Panc1 (cell line): Measurements from ENCODE around the gene CUX1. TPM values are rescaled to one million over a fixed set of nuclear protein-coding genes. Genes with fewer than 3 reads are reported as not detected.
"Not testable (repeated sequence)": the region's sequence is repeated elsewhere in the genome, so short reads cannot be mapped to it uniquely, and the experiment has no call there.

Experiments used
- ATAC-seq: fragments of 200-7000 bp; cut with Tn5 transposase; 2 replicates; pipeline ENCODE4 v1.9.1; 2020; ENCODE audit warnings: mild to moderate bottlenecking, moderate library complexity
- BruUV-seq: library from RNA; stranded (reverse); fragments of 400-500 nt; replicated peaks from 2 replicates; lab custom pipeline; 2021; lab: Mats Ljungman, UMichigan
- CTCF ChIA-PET: fragments of 300-600 bp; sonication (Branson Sonifier 250); formaldehyde crosslinking; loops from one replicate; lab custom pipeline; 2022; ENCODE audit warnings: antibody characterized with exemption; lab: Charles Lee
- POLR2A ChIA-PET: fragments of 300-600 bp; sonication (Branson Sonifier 250); formaldehyde crosslinking; loops from one replicate; lab custom pipeline; 2022; ENCODE audit warnings: antibody characterized with exemption; lab: Charles Lee
- DNase-seq: peaks from one replicate; pipeline ENCODE4 v3.0.0-alpha.2; 2010; ENCODE audit warnings: low read depth, low spot score
- H3K27ac ChIP-seq: 2 replicates; pipeline ENCODE4 v1.5.1; 2011; ENCODE audit warnings: mild to moderate bottlenecking, low read length, inconsistent platforms
- H3K27me3 ChIP-seq: fragments of 200-500 bp; sonication (Bioruptor generic); 2 replicates; pipeline ENCODE4 v1.6.0; 2014; ENCODE audit warnings: low read length, inconsistent platforms; ENCODE audit not compliant: control insufficient read depth, insufficient read depth
- H3K36me3 ChIP-seq: fragments of 200-500 bp; sonication (Bioruptor generic); 2 replicates; pipeline ENCODE4 v1.5.1; 2014; ENCODE audit warnings: inconsistent platforms, mild to moderate bottlenecking, low read length, moderate library complexity; ENCODE audit not compliant: control insufficient read depth, insufficient read depth
- H3K4me1 ChIP-seq: 2 replicates; pipeline ENCODE4 v1.5.1; 2011; ENCODE audit warnings: inconsistent platforms, mild to moderate bottlenecking, low read length, moderate library complexity; ENCODE audit not compliant: control insufficient read depth, insufficient read depth
- H3K4me3 ChIP-seq, 2 experiments: 2 replicates each; pipeline ENCODE4 v1.5.1; 2011 to 2012; ENCODE audit warnings: low read depth in 2 of 2, low read length in 2 of 2, mild to moderate bottlenecking in 2 of 2, inconsistent platforms in 1 of 2, moderate library complexity in 1 of 2
- H3K9me3 ChIP-seq: fragments of 200-500 bp; sonication (Bioruptor generic); 2 replicates; pipeline ENCODE4 v1.5.1; 2014; ENCODE audit warnings: low read depth, mild to moderate bottlenecking, inconsistent platforms, low read length, moderate library complexity; ENCODE audit not compliant: control insufficient read depth, insufficient read depth
- POLR2AphosphoS5 ChIP-seq: IDR thresholded peaks from 2 replicates; pipeline ENCODE4 v1.6.1; 2012; ENCODE audit warnings: mild to moderate bottlenecking, low read depth, low read length, moderate library complexity
- REST ChIP-seq, 2 experiments: IDR thresholded peaks; 2 replicates each; pipeline ENCODE4 v1.6.1; 2011 to 2012; ENCODE audit warnings: low read depth in 2 of 2, control low read depth in 1 of 2, low read length in 1 of 2, mild to moderate bottlenecking in 1 of 2, moderate library complexity in 1 of 2; ENCODE audit not compliant: insufficient read depth in 1 of 2
- SIN3A ChIP-seq: IDR thresholded peaks from 2 replicates; pipeline ENCODE4 v1.6.1; 2012; ENCODE audit warnings: low read depth, mild to moderate bottlenecking, low read length, moderate library complexity, borderline replicate concordance; ENCODE audit not compliant: insufficient read depth
- TCF7L2 ChIP-seq: IDR thresholded peaks from 2 replicates; pipeline ENCODE4 v1.6.1; 2011; ENCODE audit warnings: mild to moderate bottlenecking, low read depth, low read length, inconsistent platforms
- in situ Hi-C: cut with HindIII; loops from 2 replicates; pipeline ENCODE4 v1.10.0; 2016; ENCODE audit warnings: low sequenced_read_pairs, low pct_unique_long_range_greater_than_20kb
- intact Hi-C: fragments of 100-400 bp; cut with micrococcal nuclease; formaldehyde crosslinking; loops from one replicate; pipeline ENCODE4 v1.10.0; 2022; ENCODE audit not compliant: unreplicated experiment
- total RNA-seq: library from RNA; stranded (reverse); gene quantifications from one replicate; pipeline ENCODE4 v1.2.1, GENCODE V29; 2021; ENCODE audit not compliant: unreplicated experiment

Gene CUX1
- total RNA-seq, 1 experiment from 2014 or later = 50.9 TPM

DNA sequence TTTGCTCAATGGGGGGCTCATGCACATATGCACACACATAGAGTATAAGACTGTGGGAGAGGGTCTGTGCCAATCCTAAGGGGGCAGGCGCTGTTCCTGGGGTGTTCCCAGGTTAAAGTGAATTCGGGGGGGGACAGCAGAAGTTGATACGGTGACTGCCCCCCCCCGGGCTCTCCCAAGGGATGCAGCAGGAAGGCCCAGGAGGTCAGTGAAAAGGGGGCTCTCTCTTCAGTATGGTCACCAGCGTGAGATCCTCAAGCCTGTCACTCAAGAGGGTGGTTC is 506.4 kb downstream of the CUX1 start:
- no peaks in the 10 kb centered on the region for H3K9me3 ChIP-seq
- in situ Hi-C loops = no loop called here
- no peaks in the 10 kb centered on the region for H3K4me1 ChIP-seq
- H3K27ac ChIP-seq = no peak overlapping the region
- H3K27me3 ChIP-seq = no peaks in the 10 kb centered on the region
- no peaks in the 10 kb centered on the region for H3K36me3 ChIP-seq
- no peak for DNase-seq
- CTCF ChIA-PET = no interaction called here
- intact Hi-C loops = no loop called here
- TF ChIP-seq POLR2AphosphoS5 (no peak), SIN3A (no peak), REST (IDR thresholded peaks at IDR 0.05; ENCODE audit: insufficient read depth in 1 of 2, low read depth in 2 of 2, low read length in 1 of 2) (no peak), TCF7L2 (no peak)
- ATAC-seq = no peak
- no peak overlapping the region for H3K4me3 ChIP-seq
- POLR2A ChIA-PET = no interaction called here
- BruUV-seq = no TSS peak

DNA sequence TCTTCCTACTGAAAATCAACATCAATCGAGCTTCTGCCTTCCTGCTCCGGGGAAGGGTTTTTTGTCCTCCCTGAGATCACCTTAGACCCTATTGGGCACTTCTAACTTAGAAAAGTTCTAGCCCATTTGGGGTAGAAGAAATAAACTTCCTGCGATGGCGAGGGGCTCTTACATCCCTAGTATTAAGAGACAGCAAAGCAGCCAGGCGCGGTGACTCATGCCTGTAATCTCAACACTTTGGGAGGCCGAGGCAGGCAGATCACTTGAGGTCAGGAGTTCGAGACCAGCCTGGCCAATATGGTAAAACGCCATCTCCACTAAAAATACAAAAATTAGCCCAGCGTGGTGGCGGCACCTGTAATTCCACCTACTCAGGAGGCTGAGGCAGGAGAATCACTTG is 507.7 kb downstream of the CUX1 start:
- BruUV-seq, POLR2A ChIA-PET, CTCF ChIA-PET, H3K36me3 ChIP-seq, DNase-seq, H3K27me3 ChIP-seq, H3K9me3 ChIP-seq, H3K27ac ChIP-seq, H3K4me1 ChIP-seq, H3K4me3 ChIP-seq, in situ Hi-C loops, intact Hi-C loops, ATAC-seq: not testable (repeated sequence)

GRCh38 chr7:102326157-102326889 is 508.9 kb downstream of the CUX1 start:
- no peak for DNase-seq
- Histone ChIP-seq H3K4me3 (no peak overlapping the region), H3K9me3 (no peaks in the 10 kb centered on the region), H3K27ac (no peak overlapping the region), H3K36me3 (no peaks in the 10 kb centered on the region), H3K27me3 (no peaks in the 10 kb centered on the region), H3K4me1 (no peaks in the 10 kb centered on the region)
- ChIA-PET POLR2A (no interaction called here), CTCF (interaction anchor here (0.7 kb wide), 1 partner anchor 612 kb away, joined by 3 read pairs; no protein-coding TSS in a partner anchor)
- no peak for TF ChIP-seq POLR2AphosphoS5
- in situ Hi-C loops (no loop called here), intact Hi-C loops (no loop called here)
- no TSS peak for BruUV-seq
- no peak for ATAC-seq

DNA sequence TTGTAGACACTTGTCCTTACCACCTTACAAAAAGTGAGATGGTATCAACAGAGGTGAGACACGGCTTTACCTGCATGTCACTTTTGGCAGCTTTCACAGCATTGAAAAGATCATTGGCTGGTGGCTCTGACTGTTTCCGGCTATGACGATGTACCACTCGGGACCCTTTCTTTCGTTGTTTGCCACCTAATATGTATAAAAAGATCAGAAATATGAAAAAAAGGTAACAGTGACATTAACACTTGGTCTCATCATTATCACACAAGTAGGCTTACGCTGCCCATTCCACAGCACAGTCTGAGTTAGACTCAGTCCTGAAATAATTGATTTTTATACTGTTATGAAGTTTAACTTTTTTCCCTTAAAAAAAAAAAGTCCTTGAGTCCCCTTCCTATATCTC is 509.8 kb downstream of the CUX1 start:
- H3K4me1 ChIP-seq, CTCF ChIA-PET, DNase-seq, POLR2A ChIA-PET, BruUV-seq, H3K36me3 ChIP-seq, intact Hi-C loops, in situ Hi-C loops, H3K9me3 ChIP-seq, ATAC-seq, H3K27ac ChIP-seq, H3K27me3 ChIP-seq, H3K4me3 ChIP-seq: not testable (repeated sequence)

GRCh38 chr7:102328863-102329262 is 511.4 kb downstream of the CUX1 start:
- intact Hi-C loops, in situ Hi-C loops, H3K27ac ChIP-seq: not testable (repeated sequence)

DNA sequence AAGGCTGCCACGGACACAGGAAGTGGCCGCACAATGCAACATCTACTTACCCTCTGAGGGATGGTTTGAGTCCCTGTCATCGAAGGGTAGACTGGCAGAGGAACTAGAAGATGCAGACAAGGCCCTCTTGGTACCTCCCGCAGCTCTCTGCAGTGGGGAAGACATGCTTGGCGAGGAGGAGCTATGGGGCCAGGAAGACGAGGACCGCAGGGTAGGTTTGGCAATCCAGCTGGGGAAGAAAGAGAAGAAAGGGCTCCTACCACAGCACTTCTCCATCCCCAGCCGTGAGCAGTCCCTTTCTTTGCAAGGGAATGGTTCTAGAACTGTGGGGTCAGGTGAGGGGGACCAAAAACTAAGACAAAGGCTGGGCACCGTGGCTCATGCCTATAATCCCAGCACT is 511.9 kb downstream of the CUX1 start:
- H3K27me3 ChIP-seq, DNase-seq, in situ Hi-C loops, CTCF ChIA-PET, BruUV-seq, H3K36me3 ChIP-seq, intact Hi-C loops, H3K4me1 ChIP-seq, H3K27ac ChIP-seq, ATAC-seq, H3K4me3 ChIP-seq, POLR2A ChIA-PET, H3K9me3 ChIP-seq: not testable (repeated sequence)

More at GRCh38 chr7:102328863-102329262, 511.4 kb downstream of the CUX1 start:
- ATAC-seq, CTCF ChIA-PET, DNase-seq, H3K36me3 ChIP-seq, H3K4me1 ChIP-seq, H3K4me3 ChIP-seq, H3K27me3 ChIP-seq, POLR2A ChIA-PET, H3K9me3 ChIP-seq, BruUV-seq: not testable (repeated sequence)
